GM18505 (cell line): ENCODE measurements around the gene GAREM1.

Experiments
- ATAC-seq: cut with Tn5 transposase; IDR thresholded peaks from one replicate; pipeline ENCODE4 v1.9.1; 2021; ENCODE audit not compliant: unreplicated experiment
- POLR2A ChIP-seq: IDR thresholded peaks from 4 replicates; pipeline ENCODE4 v1.6.1; 2011; ENCODE audit warnings: borderline replicate concordance; ENCODE audit not compliant: insufficient read depth, insufficient read length; ENCODE audit errors: extremely low read depth

Gene GAREM1

DNA sequence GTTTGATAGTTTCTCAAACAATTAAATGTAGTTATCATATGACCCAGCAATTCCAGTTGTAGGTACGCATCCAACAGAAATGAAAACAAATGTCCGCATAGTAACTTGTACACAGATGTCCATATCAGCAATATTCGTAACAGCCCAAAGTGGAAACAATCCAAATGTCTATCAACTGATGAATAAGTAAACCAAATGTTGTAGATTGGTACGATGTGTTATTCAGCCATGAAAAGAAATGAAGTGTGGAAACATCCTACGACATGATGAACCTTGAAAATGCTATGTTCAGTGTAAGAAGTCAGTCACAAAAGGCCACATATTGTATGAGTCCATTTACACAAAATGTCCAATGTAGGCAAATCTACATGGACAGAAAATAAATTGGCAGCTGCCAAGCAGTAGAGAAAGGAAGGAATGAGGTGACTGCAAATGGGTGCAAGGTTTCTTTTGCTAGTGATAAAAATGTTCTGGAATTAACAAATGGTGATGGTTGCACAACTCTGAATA lies 26.9 kb downstream of the GAREM1 start:
- no peak for ATAC-seq
- TF ChIP-seq POLR2A: no peak

DNA sequence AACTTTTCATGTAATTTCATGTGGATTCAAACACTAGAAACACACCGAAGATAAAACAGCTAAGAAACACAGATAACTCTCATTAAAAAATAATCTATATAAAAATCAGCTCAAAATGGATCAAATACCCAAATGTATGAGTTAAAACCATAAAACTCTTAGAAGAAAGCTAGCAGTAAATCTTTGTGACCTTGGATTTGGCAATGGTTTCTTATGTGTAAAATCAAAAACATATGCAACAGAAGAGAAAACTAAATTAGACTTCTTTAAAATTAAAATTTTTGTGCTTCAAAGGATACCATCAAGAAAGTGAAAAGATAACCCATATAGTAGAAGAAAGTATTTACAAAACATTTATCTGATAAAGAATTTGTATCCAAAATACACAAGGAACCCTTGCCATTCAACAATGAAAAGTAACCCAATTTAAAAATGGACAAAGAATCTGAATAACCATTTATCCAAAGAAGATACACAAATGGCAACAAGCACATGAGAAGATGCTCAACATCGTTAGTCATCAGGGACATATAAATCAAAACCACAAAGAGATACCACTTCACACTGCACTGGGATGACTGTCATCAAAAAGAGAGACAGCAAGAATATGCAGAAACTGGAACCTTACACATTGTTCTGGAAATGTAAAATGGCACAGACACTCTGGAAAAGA lies 27.5 kb downstream of the GAREM1 start:
- no peak for ATAC-seq
- TF ChIP-seq POLR2A: no peak

DNA sequence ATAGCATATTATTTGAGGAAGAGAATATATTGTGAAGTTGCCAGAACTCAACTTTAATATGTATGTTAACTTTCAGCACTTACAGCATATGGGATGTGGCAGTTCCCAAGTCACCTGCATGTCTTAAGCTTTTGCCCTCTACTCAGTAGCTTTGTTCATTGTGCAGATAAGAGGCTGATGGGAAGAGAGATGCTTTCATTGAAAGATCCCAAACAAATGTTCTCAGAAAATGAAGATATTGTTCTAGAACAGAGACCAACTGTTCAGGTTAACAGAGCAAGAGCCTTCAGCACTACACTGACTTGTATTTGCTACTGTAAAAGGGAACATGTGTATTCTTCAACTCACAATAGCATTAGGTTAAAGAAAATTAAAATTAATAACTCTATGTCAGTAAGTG lies 28.1 kb downstream of the GAREM1 start:
- no peak for ATAC-seq
- no peak for TF ChIP-seq POLR2A

DNA sequence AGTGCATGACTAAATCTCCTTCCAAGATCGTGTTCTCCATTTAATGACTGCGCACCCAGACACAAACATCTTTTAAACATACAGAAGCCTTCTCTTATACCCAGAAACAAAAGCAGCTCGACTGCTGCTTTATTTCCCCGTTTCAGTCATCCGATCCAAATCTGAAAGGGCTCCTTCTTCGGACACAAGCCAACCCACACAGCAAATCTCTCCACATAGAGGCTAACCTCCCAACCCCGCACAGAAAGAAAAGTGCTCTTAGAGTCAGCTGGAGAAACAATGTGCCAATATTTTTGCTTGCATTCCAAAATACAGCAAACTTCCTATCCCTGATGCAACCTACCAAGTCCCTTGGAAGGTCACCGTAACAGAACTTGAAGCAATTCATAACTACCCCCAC lies 29.1 kb downstream of the GAREM1 start:
- no peak for TF ChIP-seq POLR2A
- no peak for ATAC-seq

DNA sequence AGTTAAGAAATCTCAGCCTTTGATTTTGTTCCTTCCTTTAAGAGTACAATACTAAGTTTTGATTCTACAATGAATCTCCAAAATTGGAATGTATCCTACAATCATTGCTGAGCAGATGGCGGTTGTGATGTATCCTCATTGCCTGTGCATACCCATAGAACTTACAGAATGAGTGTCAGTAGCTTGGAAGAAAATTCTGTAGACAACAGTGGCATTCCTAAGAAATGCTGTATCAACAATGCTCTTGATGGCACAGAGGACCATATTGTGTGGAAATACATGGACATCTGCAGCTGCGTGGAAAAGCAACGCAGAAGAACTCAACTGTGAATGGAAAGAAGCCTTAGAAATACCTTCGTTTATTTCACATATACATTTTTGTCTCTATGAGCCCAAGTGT lies 30.2 kb downstream of the GAREM1 start:
- no peak for ATAC-seq
- TF ChIP-seq POLR2A: no peak

DNA sequence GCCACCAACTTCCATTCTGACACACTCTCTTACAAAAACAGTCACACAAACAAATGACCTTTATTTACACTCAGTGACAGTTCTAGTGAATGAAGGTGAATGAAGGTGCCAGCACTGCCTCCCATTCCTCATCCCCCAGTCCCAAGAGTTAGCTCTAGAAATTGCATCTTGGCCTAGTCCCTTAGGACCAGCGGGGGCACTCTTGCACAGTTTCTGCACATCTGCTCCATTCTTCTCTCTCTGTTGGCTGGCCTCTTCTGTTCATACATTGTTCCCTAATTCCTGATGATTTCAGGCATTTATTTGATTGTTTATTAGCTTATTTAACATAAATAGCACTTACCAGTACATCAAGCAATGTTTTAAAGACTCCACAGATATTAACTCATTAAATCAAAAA lies 30.9 kb downstream of the GAREM1 start:
- TF ChIP-seq POLR2A: no peak
- ATAC-seq: no peak

DNA sequence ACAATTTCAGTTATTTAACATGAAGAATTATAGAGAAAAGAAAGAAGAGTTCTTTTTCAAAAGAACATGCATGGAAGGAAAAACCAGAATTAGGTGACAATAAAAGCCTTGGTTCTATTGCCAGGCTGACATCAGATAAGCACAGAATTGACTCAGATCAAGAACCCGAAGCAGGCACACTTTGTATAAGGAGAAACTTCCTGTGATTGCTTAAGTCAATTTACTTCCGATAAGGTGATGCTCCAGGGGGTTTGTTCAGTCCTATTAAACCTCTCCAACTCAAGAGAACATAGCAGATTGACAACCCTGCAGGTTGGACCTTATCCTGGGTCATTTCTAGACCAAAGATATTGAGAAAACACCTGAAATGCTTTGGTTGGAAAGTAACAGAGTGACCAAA lies 31.4 kb downstream of the GAREM1 start:
- no peak for ATAC-seq

DNA sequence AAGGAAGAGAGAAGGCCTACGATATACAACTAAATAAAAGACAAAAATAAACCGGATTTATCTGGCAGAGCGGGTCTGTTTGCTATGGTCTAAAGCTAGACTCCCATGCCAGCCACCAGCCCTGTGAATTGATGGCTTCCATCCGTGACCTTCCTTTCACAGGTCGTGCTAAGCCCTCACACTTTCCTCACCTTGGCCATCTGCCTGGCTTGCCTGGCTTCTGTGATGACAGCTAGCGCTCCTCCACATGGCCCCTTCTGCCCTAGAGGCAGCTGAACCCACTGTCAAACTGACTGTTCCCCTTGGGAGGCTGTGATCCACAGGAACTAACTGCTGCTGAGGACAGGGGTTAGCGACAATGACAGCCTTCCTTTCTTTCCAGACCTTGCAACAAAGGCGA lies 32.5 kb downstream of the GAREM1 start:
- no peak for ATAC-seq
- TF ChIP-seq POLR2A: no peak

More for the DNA sequence above, 31.4 kb downstream of the GAREM1 start:
- TF ChIP-seq POLR2A: no peak

DNA sequence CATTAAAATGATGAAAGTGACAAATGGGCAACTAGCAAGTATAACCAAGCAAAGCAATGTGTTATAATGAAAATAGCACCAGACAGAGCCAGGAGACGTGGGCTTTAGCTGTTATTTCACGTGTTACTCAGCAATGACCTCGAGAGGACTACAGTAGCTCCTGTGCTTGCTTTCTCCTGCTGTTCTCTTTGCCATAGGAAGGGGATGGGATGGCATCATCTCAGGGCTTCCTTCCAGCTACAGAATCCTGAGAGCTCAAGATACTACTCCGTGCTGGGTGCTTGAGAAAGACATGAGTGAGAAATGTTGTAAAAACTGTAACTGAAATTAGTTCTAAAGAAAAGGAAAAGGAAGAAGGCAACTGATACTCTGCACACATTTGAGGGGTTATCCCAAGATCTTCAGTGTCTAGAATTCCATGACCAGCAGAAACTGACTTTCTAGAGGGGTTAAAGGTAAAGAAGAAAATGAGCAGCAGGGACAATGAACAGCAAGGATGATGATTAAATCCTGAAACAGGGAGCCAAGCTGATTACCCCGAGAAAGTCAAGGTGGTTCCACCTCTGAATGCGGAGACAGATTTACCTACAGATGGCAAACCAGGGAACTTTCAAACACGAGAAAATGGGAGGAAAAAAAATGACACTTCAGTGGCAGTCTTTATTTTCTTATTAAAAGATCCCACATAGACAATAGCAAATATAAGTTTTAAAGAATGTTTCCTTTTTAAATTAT lies 33.4 kb downstream of the GAREM1 start:
- TF ChIP-seq POLR2A: no peak
- no peak for ATAC-seq

DNA sequence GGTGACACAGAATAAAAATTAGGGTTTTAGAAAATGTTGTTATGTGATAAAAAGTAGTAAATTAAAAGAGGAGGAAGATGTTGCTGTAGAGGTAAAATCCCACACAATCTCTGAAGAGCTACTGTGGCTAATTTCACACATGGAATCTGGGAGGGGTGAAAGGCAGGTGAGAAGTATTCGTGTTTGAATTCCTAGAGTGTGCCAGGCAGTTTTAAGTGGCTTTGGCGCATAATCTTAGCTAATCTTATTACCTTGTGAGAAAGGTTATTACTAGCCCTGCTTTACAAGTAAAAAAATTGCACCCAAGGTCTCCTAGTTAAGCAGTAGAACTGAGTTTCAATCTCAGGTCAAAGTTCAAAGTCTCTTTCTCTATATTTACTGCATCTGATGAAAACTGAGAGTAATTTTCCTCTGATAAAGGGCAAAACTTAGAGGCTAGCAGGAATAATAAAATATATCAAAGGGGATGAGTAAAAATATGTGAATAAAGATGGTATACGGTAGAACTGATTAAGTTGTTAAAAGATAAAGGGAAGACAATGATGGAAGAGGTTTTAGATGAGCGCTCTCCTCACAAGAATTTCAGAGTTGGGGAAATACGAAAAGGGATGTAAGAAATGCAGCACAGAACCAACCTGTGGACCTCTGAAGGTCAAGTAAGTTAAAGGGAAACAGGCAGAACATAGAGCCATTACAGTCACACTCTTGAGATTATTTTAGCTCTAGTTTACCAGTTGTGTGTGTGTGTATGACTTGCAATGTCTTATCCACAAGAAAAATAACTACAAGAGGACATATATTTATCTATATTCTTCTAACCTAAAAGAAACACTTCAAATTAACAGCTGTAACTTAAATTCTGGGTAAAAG lies 34.8 kb downstream of the GAREM1 start:
- TF ChIP-seq POLR2A: no peak
- ATAC-seq: no peak

DNA sequence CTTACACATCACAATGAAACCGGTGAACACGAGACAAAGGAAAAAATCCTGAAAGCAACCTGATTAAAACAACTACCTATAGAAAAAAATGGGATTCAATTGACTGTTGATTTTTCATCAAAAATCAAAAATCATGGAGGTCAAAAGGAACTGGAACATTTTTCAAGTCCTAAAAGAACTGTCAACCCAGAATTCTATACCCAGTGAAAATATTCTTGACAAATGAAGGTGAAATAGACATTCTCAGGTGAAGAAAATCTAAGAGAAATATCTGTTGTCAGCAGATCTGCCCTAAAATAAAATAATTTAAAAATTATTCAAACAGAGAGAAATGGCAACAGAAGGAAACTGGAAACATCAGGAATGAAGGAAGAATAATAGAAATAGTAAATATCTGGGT lies 38.9 kb downstream of the GAREM1 start:
- no peak for ATAC-seq
- no peak for TF ChIP-seq POLR2A

DNA sequence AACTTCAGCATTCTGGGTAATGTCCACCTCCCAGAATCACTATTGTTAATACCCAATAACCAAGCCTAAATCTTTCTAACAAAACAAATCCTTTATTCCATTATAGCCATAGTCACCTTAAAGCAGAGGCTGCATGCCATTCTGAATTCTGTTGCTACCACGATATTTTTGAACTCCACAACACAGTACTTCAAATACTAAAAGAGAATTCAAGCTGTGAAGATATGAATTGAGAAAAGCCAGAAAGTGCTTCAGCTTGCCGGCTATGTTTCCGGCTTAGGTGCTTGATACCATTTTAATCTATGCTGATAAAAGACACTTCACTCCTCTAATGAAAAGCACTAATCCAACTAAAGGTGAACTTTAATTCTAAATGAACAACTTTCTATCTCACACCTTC lies 41.3 kb downstream of the GAREM1 start:
- no peak for TF ChIP-seq POLR2A
- ATAC-seq: no peak
